ENCODE data around the gene GLB1L. TPM values are rescaled to one million over a fixed set of nuclear protein-coding genes. Genes with fewer than 3 reads are reported as not detected.
"Not testable (repeated sequence)": the region's sequence is repeated elsewhere in the genome, so short reads cannot be mapped to it uniquely, and the experiment has no call there.

The GLB1L gene
- total RNA-seq, 1 experiment from 2014 or later: 6.1 TPM

DNA sequence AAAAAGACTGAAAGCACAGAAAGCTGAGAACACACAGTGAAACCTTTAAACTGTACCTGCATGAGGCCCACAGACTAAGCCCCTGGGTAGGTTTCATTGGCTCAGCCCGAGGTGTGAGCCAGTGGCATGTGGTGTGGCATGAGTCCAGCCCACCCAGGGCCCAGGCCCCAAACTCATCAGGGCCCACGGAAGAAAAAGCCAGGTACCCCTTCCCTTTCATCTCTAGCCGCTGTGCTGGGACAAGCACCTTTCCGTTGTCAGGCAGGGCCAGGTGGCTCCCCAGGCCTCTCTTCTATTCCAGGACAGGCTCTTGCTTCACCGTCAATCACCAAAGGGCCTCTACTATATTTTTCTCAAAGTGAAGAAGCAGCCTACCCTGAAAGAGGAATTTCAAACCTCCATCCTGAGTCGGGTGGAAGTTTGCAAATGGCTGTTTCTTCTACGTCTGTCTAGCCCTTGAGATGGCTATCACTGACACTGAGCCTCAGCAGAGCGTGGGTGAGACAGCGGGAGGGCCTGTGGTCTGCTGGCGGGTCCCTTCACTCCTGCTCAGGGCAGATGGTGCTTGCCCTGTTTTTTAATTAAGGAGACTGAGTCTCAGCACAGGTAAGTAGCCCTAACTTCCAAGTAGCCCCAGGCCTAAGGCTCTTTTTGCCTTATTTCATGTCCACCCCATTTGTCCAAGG, 42.5 kb upstream of the GLB1L start (continued):
- no peak for TF ChIP-seq NR3C1 (CRISPR knock-in tag; conservative IDR thresholded peaks at IDR 0.05; ENCODE audit: low read depth)
- no peak for TF ChIP-seq GRHL2 (CRISPR knock-in tag; IDR thresholded peaks at IDR 0.05; ENCODE audit: insufficient replicate concordance, severe bottlenecking)
- TF ChIP-seq, protein P1, sequence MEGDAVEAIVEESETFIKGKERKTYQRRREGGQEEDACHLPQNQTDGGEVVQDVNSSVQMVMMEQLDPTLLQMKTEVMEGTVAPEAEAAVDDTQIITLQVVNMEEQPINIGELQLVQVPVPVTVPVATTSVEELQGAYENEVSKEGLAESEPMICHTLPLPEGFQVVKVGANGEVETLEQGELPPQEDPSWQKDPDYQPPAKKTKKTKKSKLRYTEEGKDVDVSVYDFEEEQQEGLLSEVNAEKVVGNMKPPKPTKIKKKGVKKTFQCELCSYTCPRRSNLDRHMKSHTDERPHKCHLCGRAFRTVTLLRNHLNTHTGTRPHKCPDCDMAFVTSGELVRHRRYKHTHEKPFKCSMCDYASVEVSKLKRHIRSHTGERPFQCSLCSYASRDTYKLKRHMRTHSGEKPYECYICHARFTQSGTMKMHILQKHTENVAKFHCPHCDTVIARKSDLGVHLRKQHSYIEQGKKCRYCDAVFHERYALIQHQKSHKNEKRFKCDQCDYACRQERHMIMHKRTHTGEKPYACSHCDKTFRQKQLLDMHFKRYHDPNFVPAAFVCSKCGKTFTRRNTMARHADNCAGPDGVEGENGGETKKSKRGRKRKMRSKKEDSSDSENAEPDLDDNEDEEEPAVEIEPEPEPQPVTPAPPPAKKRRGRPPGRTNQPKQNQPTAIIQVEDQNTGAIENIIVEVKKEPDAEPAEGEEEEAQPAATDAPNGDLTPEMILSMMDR (IDR thresholded peaks at IDR 0.05): no peak
- TF ChIP-seq CBFB (CRISPR knock-in tag; IDR thresholded peaks at IDR 0.05; ENCODE audit: low read depth): no peak
- TF ChIP-seq MXD4 (CRISPR knock-in tag; IDR thresholded peaks at IDR 0.05; ENCODE audit: borderline replicate concordance): no peak
- TF ChIP-seq, protein P2, sequence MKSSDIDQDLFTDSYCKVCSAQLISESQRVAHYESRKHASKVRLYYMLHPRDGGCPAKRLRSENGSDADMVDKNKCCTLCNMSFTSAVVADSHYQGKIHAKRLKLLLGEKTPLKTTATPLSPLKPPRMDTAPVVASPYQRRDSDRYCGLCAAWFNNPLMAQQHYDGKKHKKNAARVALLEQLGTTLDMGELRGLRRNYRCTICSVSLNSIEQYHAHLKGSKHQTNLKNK (CRISPR knock-in tag; IDR thresholded peaks at IDR 0.05): no peak

- not testable (repeated sequence) for H3K36me3 Mint-ChIP-seq; H3K9me3 Mint-ChIP-seq; ATAC-seq; H3K27me3 Mint-ChIP-seq (ENCODE audit: low read depth); H3K4me3 Mint-ChIP-seq; H3K27ac Mint-ChIP-seq; DNase-seq (ENCODE audit: low spot score)
- ChIA-PET CTCF (interaction anchor here (0.9 to 3.4 kb wide), 7 partner anchors 7 to 101 kb away, joined by 3 to 62 read pairs (median 5); no protein-coding TSS in a partner anchor), POLR2A (interaction anchor here (0.9 to 2.1 kb wide), 2 partner anchors 8 to 40 kb away, joined by 3 to 5 read pairs; no protein-coding TSS in a partner anchor)
- peaks cover 11% of the 10 kb centered on the region for H3K4me1 Mint-ChIP-seq
Measured at GRCh38 chr2:219287116-219287440, 41.8 kb upstream of the GLB1L start.

- peak overlapping the region; percentile 26; the same call in 1 of the 2 replicates for H3K27ac Mint-ChIP-seq
- peaks cover 11% of the 10 kb centered on the region for H3K4me1 Mint-ChIP-seq
- H3K9me3 Mint-ChIP-seq: no peaks in the 10 kb centered on the region
- peak; percentile 4 for ATAC-seq
- POLR2A ChIA-PET: interaction anchor here (0.9 to 2.1 kb wide), 3 partner anchors 8 to 42 kb away, joined by 3 to 5 read pairs (median 3); partner anchors contain the start of genes GLB1L and STK16
- no peak for DNase-seq (ENCODE audit: low spot score)
- H3K27me3 Mint-ChIP-seq (ENCODE audit: low read depth): no peaks in the 10 kb centered on the region; the same call in 1 of the 2 replicates
- H3K36me3 Mint-ChIP-seq: peaks cover 8% of the 10 kb centered on the region; the same call in 1 of the 2 replicates
- H3K4me3 Mint-ChIP-seq: peak overlapping the region; percentile 32
- CTCF ChIA-PET: interaction anchor here (0.6 to 3.4 kb wide), 14 partner anchors 8 to 290 kb away, joined by 3 to 62 read pairs (median 4); partner anchors contain the start of genes SPEG and TUBA4B
- TF ChIP-seq ZBTB43 (CRISPR knock-in tag; IDR thresholded peaks at IDR 0.05): no peak
- TF ChIP-seq MYBL2 (CRISPR knock-in tag; IDR thresholded peaks at IDR 0.05): no peak
- no peak for TF ChIP-seq OVOL2 (CRISPR knock-in tag; IDR thresholded peaks at IDR 0.05; ENCODE audit: borderline replicate concordance)
- no peak for TF ChIP-seq RELA (CRISPR knock-in tag; IDR thresholded peaks at IDR 0.05; ENCODE audit: borderline replicate concordance)
- TF ChIP-seq NR3C1 (CRISPR knock-in tag; conservative IDR thresholded peaks at IDR 0.05; ENCODE audit: low read depth): 0 out of 2 replicates have a peak, but pooled peaks have one; percentile 43
- TF ChIP-seq ESRRA (CRISPR knock-in tag; IDR thresholded peaks at IDR 0.05; ENCODE audit: borderline replicate concordance): no peak
- 0 out of 2 replicates have a peak, but pooled peaks have one; percentile 28 for TF ChIP-seq FOXP1 (CRISPR knock-in tag; IDR thresholded peaks at IDR 0.05; ENCODE audit: borderline replicate concordance)
- no peak for TF ChIP-seq MXD4 (CRISPR knock-in tag; IDR thresholded peaks at IDR 0.05; ENCODE audit: borderline replicate concordance)
- TF ChIP-seq, protein P1 (IDR thresholded peaks at IDR 0.05): no peak
- no peak for TF ChIP-seq CREB1 (CRISPR knock-in tag; IDR thresholded peaks at IDR 0.05)
- TF ChIP-seq ELF4 (CRISPR knock-in tag; IDR thresholded peaks at IDR 0.05; ENCODE audit: low read depth): no peak
- TF ChIP-seq, protein P3, sequence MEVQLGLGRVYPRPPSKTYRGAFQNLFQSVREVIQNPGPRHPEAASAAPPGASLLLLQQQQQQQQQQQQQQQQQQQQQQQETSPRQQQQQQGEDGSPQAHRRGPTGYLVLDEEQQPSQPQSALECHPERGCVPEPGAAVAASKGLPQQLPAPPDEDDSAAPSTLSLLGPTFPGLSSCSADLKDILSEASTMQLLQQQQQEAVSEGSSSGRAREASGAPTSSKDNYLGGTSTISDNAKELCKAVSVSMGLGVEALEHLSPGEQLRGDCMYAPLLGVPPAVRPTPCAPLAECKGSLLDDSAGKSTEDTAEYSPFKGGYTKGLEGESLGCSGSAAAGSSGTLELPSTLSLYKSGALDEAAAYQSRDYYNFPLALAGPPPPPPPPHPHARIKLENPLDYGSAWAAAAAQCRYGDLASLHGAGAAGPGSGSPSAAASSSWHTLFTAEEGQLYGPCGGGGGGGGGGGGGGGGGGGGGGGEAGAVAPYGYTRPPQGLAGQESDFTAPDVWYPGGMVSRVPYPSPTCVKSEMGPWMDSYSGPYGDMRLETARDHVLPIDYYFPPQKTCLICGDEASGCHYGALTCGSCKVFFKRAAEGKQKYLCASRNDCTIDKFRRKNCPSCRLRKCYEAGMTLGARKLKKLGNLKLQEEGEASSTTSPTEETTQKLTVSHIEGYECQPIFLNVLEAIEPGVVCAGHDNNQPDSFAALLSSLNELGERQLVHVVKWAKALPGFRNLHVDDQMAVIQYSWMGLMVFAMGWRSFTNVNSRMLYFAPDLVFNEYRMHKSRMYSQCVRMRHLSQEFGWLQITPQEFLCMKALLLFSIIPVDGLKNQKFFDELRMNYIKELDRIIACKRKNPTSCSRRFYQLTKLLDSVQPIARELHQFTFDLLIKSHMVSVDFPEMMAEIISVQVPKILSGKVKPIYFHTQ (CRISPR knock-in tag; IDR thresholded peaks at IDR 0.05): no peak
- TF ChIP-seq NFE2L1 (CRISPR knock-in tag; IDR thresholded peaks at IDR 0.05): no peak
- TF ChIP-seq, protein P4, sequence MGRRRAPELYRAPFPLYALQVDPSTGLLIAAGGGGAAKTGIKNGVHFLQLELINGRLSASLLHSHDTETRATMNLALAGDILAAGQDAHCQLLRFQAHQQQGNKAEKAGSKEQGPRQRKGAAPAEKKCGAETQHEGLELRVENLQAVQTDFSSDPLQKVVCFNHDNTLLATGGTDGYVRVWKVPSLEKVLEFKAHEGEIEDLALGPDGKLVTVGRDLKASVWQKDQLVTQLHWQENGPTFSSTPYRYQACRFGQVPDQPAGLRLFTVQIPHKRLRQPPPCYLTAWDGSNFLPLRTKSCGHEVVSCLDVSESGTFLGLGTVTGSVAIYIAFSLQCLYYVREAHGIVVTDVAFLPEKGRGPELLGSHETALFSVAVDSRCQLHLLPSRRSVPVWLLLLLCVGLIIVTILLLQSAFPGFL (CRISPR knock-in tag; IDR thresholded peaks at IDR 0.05; ENCODE audit: borderline replicate concordance): no peak
Measured at GRCh38 chr2:219286436-219287115, 41.3 kb upstream of the GLB1L start.

Measured in WTC11 (cell line).